ENCODE data around the gene GTF2F1. TPM values are rescaled to one million over a fixed set of nuclear protein-coding genes. Genes with fewer than 3 reads are reported as not detected.
A peak's percentile ranks its signal among the peaks of the same experiment; 100 is the strongest.
"Not testable (repeated sequence)": the region's sequence is repeated elsewhere in the genome, so short reads cannot be mapped to it uniquely, and the experiment has no call there.

The GTF2F1 gene
- total RNA-seq, 1 donor from 2014 or later = 59.6 TPM

DNA sequence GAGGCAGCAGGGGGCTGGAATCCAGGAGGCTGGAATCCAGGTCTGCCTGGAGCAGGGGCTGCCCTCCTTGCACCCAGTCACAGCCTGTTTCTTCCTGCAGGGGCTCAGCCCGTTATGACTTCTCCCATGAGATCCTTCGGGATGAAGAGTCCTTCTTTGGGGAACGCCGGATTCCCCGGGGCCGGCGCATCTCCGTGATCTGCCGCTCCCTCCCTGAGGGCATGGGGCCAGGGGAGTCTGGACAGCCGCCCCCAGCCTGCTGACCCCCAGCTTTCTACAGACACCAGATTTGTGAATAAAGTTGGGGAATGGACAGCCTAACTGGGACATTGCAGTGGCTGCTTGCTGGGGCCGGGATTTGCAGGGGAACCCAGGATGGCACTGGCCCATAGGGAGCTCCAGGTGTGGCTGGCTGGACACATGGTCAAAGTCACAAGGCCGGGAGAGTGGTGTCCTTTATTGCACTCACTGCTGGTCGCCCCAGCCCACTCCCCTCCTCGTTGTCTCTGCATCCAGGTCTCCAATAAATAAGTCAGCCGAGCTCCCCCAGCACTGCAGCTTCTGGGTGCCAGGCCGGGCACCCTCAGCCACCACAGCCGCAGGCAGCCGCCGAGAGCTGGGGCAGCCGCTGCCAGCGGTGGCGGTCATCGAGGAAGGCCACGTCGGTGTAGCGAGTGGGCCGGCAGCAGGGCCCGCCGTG, 18.1 kb downstream of the GTF2F1 start:
- Mint-ChIP-seq H3K36me3 (ENCODE audit: low read depth) (peaks cover 13% of the 10 kb centered on the region), H3K4me3 (ENCODE audit: low read depth) (no peak overlapping the region), H3K4me1 (ENCODE audit: low read depth) (peaks cover 8% of the 10 kb centered on the region)

DNA sequence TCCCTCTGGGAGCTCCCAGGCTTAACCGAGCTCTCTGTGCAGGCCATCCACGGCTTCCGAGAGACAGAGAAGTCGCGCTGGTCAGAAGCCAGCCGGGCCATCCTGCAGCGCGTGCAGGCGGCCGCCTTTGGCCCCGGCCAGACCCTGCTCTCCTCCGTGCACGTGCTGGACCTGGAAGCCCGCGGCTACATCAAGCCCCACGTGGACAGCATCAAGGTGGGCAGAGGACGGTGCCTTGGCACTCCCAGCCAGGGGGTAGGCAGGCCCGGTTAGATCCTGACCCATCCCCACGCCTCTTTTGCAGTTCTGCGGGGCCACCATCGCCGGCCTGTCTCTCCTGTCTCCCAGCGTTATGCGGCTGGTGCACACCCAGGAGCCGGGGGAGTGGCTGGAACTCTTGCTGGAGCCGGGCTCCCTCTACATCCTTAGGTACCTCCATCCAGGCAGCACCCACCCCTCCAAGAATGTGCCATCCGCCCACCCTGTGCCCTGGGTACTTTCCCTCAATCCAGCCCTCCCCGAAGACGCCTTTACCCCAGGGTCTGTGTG, 18.7 kb downstream of the GTF2F1 start:
- intact Hi-C loops (cut with micrococcal nuclease) = loop anchor here (5.0 kb wide), 1 partner anchor 488 kb away; no protein-coding TSS in a partner anchor
- Mint-ChIP-seq H3K27ac (no peak overlapping the region), H3K4me3 (ENCODE audit: low read depth) (no peak overlapping the region), H3K27me3 (ENCODE audit: low read depth) (no peaks in the 10 kb centered on the region), H3K36me3 (ENCODE audit: low read depth) (peaks cover 13% of the 10 kb centered on the region), H3K4me1 (ENCODE audit: low read depth) (peaks cover 8% of the 10 kb centered on the region), H3K9me3 (no peaks in the 10 kb centered on the region)
- DNase-seq (ENCODE audit: low spot score) = no peak

More for the DNA sequence above, 18.1 kb downstream of the GTF2F1 start:
- H3K27me3 Mint-ChIP-seq (ENCODE audit: low read depth) = no peaks in the 10 kb centered on the region
- H3K27ac Mint-ChIP-seq = no peak overlapping the region
- H3K9me3 Mint-ChIP-seq = no peaks in the 10 kb centered on the region
- no peak for DNase-seq (ENCODE audit: low spot score)
- intact Hi-C loops (cut with micrococcal nuclease) = loop anchor here (5.0 kb wide), 1 partner anchor 487 kb away; no protein-coding TSS in a partner anchor

DNA sequence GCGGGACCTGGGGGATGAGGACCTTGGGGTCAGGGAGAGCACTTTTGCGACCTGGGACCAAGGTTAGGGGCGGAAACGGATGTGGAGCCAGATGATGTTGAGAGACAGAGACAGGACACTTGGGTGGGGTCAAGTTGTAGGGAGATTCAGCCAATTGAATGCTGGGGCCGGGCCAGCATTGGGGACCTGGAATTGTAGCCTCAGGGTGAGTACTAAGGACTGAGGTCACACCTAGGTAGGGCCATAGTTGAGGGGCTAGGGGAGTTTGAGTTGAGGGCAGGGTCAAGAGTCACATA, 19.2 kb downstream of the GTF2F1 start:
- intact Hi-C loops (cut with micrococcal nuclease) = loop anchor here (1.0 to 5.0 kb wide), 3 partner anchors 20 to 489 kb away; partner anchors contain the start of gene GTF2F1
- H3K36me3 Mint-ChIP-seq (ENCODE audit: low read depth) = peaks cover 17% of the 10 kb centered on the region
- no peak for DNase-seq (ENCODE audit: low spot score)
- peaks cover 8% of the 10 kb centered on the region for H3K4me1 Mint-ChIP-seq (ENCODE audit: low read depth)
- no peaks in the 10 kb centered on the region for H3K9me3 Mint-ChIP-seq
- H3K27ac Mint-ChIP-seq = peak overlapping the region; percentile 83
- H3K27me3 Mint-ChIP-seq (ENCODE audit: low read depth) = no peaks in the 10 kb centered on the region
- H3K4me3 Mint-ChIP-seq (ENCODE audit: low read depth) = peak overlapping the region; percentile 87

DNA sequence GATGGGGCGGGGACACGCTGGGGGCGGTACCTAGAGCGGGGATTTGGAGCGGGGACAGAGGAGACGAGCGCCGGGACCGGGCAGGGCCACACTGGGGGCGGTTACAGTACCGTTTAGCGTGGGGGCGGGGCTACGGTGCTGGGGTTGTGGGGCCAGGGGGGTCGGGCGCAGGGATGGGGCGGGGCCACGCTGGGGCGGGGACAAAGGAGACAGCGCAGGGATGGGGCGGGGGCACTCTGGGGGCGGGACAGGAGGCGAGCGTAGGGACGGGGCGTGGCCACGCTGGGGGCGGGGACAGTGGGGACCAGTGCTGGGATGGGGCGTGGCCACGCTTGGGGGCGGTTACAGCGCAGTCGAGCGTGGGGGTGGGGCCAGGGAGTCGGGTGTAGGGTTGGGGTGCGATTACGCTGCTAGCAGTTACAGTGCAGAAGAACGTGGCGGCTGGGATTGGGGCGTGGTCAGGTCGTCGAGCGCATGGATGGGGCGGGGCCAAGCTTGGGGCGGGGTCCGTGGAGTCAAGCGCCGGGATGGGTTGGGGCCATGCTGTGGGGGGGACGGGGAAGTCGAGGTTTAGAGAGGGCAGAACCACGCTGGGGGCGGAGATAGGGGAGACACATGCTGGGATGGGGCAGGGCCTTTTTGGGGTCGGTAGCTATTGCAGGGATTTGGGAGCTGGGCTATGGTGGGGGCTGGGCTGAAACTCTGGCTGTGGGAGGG, 19.7 kb downstream of the GTF2F1 start:
- Mint-ChIP-seq H3K4me1 (ENCODE audit: low read depth) (peaks cover 8% of the 10 kb centered on the region), H3K4me3 (ENCODE audit: low read depth) (peak overlapping the region; percentile 87), H3K36me3 (ENCODE audit: low read depth) (peaks cover 16% of the 10 kb centered on the region), H3K9me3 (no peaks in the 10 kb centered on the region), H3K27ac (peak overlapping the region; percentile 88), H3K27me3 (ENCODE audit: low read depth) (no peaks in the 10 kb centered on the region)
- intact Hi-C loops (cut with micrococcal nuclease) = loop anchor here (1.0 to 5.0 kb wide), 3 partner anchors 20 to 489 kb away; partner anchors contain the start of gene GTF2F1
- peak; percentile 99 for DNase-seq (ENCODE audit: low spot score)

DNA sequence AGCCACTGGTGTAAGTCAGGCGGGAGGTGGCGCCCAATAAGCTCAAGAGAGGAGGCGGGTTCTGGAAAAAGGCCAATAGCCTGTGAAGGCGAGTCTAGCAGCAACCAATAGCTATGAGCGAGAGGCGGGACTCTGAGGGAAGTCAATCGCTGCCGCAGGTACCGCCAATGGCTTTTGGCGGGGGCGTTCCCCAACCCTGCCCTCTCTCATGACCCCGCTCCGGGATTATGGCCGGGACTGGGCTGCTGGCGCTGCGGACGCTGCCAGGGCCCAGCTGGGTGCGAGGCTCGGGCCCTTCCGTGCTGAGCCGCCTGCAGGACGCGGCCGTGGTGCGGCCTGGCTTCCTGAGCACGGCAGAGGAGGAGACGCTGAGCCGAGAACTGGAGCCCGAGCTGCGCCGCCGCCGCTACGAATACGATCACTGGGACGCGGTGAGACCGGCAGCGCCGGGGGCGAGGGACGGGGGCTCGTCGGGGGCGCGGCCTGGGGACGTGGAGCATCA, 20.3 kb downstream of the GTF2F1 start, which contains the start of gene ALKBH7:
Gene ALKBH7 (plus strand): TSS at position 201 of the 502 bp plus-strand sequence. CDS start 27 bp downstream, at position 228.
- DNase-seq (ENCODE audit: low spot score) = peak; percentile 95
- H3K27ac Mint-ChIP-seq = peak within 1 kb of the TSS; percentile 88
- no peaks in the 10 kb centered on the region for H3K9me3 Mint-ChIP-seq
- intact Hi-C loops (cut with micrococcal nuclease) = loop anchor here (1.0 to 5.0 kb wide), 4 partner anchors 10 to 490 kb away; partner anchors contain the start of gene GTF2F1
- no peaks in the 10 kb centered on the region for H3K27me3 Mint-ChIP-seq (ENCODE audit: low read depth)
- H3K36me3 Mint-ChIP-seq (ENCODE audit: low read depth) = peaks cover 22% of the 10 kb centered on the region
- H3K4me3 Mint-ChIP-seq (ENCODE audit: low read depth) = peak within 1 kb of the TSS; percentile 87
- peaks cover 8% of the 10 kb centered on the region for H3K4me1 Mint-ChIP-seq (ENCODE audit: low read depth)

DNA sequence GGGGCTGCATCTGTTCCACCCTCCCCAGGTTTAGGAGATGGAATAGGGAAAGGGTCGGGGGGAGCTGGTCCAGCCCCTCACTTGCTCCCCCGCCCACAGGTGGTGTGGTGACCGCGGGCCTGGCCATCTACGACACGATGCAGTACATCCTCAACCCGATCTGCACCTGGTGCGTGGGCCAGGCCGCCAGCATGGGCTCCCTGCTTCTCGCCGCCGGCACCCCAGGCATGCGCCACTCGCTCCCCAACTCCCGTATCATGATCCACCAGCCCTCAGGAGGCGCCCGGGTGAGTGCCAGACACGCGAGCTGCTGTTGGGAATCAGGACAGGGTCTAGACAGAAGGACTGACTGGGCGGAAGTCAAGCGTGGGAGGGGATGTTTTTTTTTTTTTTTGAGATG, 28.6 kb downstream of the GTF2F1 start:
- intact Hi-C loops (cut with micrococcal nuclease) = no loop called here
- peaks cover 62% of the 10 kb centered on the region for H3K36me3 Mint-ChIP-seq (ENCODE audit: low read depth)
- no peak overlapping the region for H3K4me3 Mint-ChIP-seq (ENCODE audit: low read depth)
- H3K4me1 Mint-ChIP-seq (ENCODE audit: low read depth) = peaks cover 11% of the 10 kb centered on the region
- no peaks in the 10 kb centered on the region for H3K27me3 Mint-ChIP-seq (ENCODE audit: low read depth)
- DNase-seq (ENCODE audit: low spot score) = no peak
- no peaks in the 10 kb centered on the region for H3K9me3 Mint-ChIP-seq
- no peak overlapping the region for H3K27ac Mint-ChIP-seq

DNA sequence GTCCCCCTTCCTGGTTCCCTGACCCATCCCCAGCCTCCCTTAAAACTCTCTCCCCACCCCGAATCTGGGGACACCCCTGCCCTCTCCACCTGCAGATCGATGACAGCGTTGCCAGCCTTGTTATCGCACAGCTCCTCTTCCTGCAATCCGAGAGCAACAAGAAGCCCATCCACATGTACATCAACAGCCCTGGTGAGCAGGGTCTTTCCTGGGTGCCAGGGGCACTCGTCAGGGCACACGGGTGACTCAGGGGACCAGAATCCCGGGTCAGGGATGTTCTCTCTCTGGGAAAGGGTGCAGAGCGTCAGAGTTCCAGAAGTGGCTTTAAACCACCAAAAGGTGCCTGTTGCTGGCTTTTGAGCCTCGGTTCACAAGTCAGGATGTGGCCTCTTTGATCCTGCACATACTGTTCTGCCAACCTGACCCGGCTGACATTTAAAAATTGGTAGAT, 30.6 kb downstream of the GTF2F1 start:
- DNase-seq (ENCODE audit: low spot score) = peak; percentile 42
- peaks cover 11% of the 10 kb centered on the region for H3K4me1 Mint-ChIP-seq (ENCODE audit: low read depth)
- intact Hi-C loops (cut with micrococcal nuclease) = loop anchor here (1.0 kb wide), 1 partner anchor 10 kb away; the partner anchor contains the start of gene ALKBH7
- peaks cover 45% of the 10 kb centered on the region for H3K36me3 Mint-ChIP-seq (ENCODE audit: low read depth)
- H3K27ac Mint-ChIP-seq = peak overlapping the region; percentile 98
- no peaks in the 10 kb centered on the region for H3K9me3 Mint-ChIP-seq
- H3K27me3 Mint-ChIP-seq (ENCODE audit: low read depth) = no peaks in the 10 kb centered on the region
- peak overlapping the region; percentile 98 for H3K4me3 Mint-ChIP-seq (ENCODE audit: low read depth)

DNA sequence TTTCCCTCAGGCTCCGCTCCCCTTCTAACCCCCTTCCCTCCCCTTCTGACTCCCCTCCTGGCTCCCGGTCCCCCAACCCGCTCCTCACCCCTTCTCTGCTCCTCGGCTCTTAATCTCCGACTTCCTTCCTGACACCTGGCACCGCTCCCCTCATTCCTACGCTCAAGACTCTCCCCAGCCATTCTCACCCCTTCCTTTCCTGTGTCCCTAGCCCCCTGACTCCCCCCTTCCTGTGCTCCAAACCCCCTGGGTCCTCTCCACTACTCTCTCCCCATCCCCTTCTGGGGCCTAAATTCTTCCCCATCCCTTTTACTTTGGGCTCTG, 31.0 kb downstream of the GTF2F1 start:
- peaks cover 43% of the 10 kb centered on the region for H3K36me3 Mint-ChIP-seq (ENCODE audit: low read depth)
- H3K27ac Mint-ChIP-seq = peak overlapping the region; percentile 98
- H3K27me3 Mint-ChIP-seq (ENCODE audit: low read depth) = no peaks in the 10 kb centered on the region
- peaks cover 11% of the 10 kb centered on the region for H3K4me1 Mint-ChIP-seq (ENCODE audit: low read depth)
- H3K9me3 Mint-ChIP-seq = no peaks in the 10 kb centered on the region
- DNase-seq (ENCODE audit: low spot score) = no peak
- intact Hi-C loops (cut with micrococcal nuclease) = loop anchor here (1.0 kb wide), 1 partner anchor 10 kb away; the partner anchor contains the start of gene ALKBH7
- H3K4me3 Mint-ChIP-seq (ENCODE audit: low read depth) = peak overlapping the region; percentile 98

DNA sequence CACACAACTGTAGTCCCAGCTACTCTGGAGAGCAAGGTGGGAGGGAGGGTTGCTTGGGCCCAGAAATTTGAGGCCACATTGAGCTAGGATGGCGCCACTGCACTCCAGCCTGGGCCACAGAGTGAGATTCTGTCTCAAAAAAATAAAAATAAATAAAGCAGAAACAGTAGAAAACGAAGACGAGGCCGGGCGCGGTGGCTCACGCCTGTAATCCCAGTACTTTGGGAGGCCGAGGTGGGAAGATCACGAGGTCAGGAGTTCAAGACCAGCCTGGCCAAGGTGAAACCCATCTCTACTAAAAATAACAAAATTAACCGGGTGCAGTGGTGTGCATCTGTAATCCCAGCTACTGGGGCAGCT, 32.1 kb downstream of the GTF2F1 start:
- not testable (repeated sequence) for DNase-seq (ENCODE audit: low spot score); H3K27me3 Mint-ChIP-seq (ENCODE audit: low read depth)

DNA sequence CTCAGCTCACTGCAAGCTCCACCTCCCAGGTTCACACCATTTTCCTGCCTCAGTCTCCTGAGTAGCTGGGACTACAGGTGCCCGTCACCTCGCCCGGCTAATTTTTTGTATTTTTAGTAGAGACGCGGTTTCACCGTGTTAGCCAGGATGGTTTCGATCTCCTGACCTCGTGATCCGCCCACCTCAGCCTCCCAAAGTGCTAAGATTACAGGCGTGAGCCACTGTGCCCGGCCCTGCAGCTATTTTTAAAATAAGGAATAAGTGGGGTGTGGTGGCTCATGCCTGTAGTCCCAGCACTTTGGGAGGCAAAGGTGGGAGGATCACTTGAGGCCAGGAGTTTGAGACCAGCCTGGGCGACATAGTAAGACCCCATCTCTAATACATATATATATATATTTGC, 32.5 kb downstream of the GTF2F1 start:
- not testable (repeated sequence) for H3K4me3 Mint-ChIP-seq (ENCODE audit: low read depth); H3K27ac Mint-ChIP-seq; H3K27me3 Mint-ChIP-seq (ENCODE audit: low read depth); H3K9me3 Mint-ChIP-seq; DNase-seq (ENCODE audit: low spot score)
- peaks cover 11% of the 10 kb centered on the region for H3K4me1 Mint-ChIP-seq (ENCODE audit: low read depth)
- peaks cover 30% of the 10 kb centered on the region for H3K36me3 Mint-ChIP-seq (ENCODE audit: low read depth)
- intact Hi-C loops (cut with micrococcal nuclease) = loop anchor here (2.0 kb wide), 1 partner anchor 64 kb away; the partner anchor contains the start of gene KHSRP

More for the DNA sequence above, 32.1 kb downstream of the GTF2F1 start:
- Mint-ChIP-seq H3K36me3 (ENCODE audit: low read depth) (peaks cover 34% of the 10 kb centered on the region), H3K4me3 (ENCODE audit: low read depth) (peak overlapping the region; percentile 98), H3K4me1 (ENCODE audit: low read depth) (peaks cover 11% of the 10 kb centered on the region)
- intact Hi-C loops (cut with micrococcal nuclease) = loop anchor here (2.0 kb wide), 1 partner anchor 64 kb away; the partner anchor contains the start of gene KHSRP
- not testable (repeated sequence) for H3K27ac Mint-ChIP-seq, H3K9me3 Mint-ChIP-seq

DNA sequence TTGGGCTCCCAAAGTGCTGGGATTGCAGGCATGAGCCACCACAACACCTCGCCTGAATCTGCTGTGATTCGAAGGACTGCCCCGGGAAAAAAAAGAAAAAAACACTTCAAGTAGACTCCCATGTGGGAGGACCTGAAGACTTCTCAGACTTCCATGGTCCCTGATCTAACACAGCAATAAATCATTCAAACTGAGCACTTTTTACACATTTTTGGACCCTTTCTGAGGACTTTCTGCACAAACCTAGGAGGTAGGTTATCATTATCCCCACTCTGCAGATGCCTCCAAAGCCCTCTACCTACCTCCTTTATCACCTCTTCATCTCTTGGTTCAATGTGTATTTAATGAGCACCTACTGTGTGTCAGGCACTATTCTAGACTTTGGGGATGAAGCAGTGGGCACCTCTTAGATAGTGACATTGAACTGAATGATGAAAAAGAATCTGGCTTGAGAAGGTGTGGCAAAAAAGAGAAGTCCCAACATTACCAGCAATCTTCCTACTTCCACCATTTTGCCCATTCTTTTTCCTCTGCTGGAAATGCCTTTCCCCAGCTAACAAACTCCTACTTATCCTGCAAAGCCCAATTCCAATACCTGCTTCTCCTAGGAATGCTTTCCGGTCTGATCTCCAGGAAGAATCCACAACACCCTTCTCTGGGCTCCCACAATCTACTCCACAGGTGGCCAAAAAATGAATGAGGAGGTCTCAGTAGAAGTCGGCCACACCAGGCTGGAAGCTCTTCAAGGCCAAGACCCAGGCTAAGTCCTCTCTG, 33.2 kb downstream of the GTF2F1 start:
- no peak for DNase-seq (ENCODE audit: low spot score)
- Mint-ChIP-seq H3K4me1 (ENCODE audit: low read depth) (peaks cover 11% of the 10 kb centered on the region), H3K4me3 (ENCODE audit: low read depth) (no peak overlapping the region), H3K27me3 (ENCODE audit: low read depth) (no peaks in the 10 kb centered on the region), H3K27ac (no peak overlapping the region), H3K36me3 (ENCODE audit: low read depth) (peaks cover 26% of the 10 kb centered on the region), H3K9me3 (no peaks in the 10 kb centered on the region)
- intact Hi-C loops (cut with micrococcal nuclease) = loop anchor here (2.0 kb wide), 1 partner anchor 65 kb away; the partner anchor contains the start of gene KHSRP

DNA sequence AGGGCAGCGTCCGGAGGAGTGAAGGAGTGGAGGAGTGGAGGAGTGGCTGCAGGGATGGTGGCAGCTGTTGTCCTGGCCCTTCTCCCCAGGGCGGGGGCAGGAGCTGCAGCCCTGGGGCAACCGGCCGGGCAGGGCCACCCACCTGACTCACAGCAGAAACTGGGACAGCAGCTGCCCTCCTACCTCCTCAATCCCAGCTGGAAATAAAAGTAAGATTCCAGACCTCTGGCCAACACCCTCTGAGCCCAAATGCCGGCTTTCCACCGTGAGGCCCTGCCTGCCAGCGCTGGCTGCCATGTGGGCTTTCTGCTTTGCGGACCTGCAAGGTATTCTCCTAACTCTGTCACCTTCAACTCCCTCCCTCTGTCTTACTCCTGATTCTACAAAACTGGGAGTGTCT, 35.0 kb downstream of the GTF2F1 start:
- no peak overlapping the region for H3K4me3 Mint-ChIP-seq (ENCODE audit: low read depth)
- peaks cover 7% of the 10 kb centered on the region for H3K4me1 Mint-ChIP-seq (ENCODE audit: low read depth)
- H3K9me3 Mint-ChIP-seq = no peaks in the 10 kb centered on the region
- DNase-seq (ENCODE audit: low spot score) = no peak
- H3K27me3 Mint-ChIP-seq (ENCODE audit: low read depth) = no peaks in the 10 kb centered on the region
- intact Hi-C loops (cut with micrococcal nuclease) = no loop called here
- H3K27ac Mint-ChIP-seq = no peak overlapping the region
- peaks cover 13% of the 10 kb centered on the region for H3K36me3 Mint-ChIP-seq (ENCODE audit: low read depth)

Measured in activated T-helper 2 cell treated with anti-CD3 and anti-CD28 coated beads, Interferon-gamma antibody, Interleukin-2, Interleukin-4, amounts not matched to agents 10 μg/mL and 5 μg/mL and 100 μg/mL, durations not matched to agents 14 hours and 24 hours and 36 hours (primary cell).